GM23338 (cell line): ENCODE data around the gene PTER. TPM values are rescaled to one million over a fixed set of nuclear protein-coding genes. Genes with fewer than 3 reads are reported as not detected.

Experiments
- ATAC-seq: fragments of 200-7000 bp; cut with Tn5 transposase; 3 replicates; pipeline ENCODE4 v1.9.1; 2020
- DNase-seq: peaks from one replicate; pipeline ENCODE4 v3.0.0-alpha.2; 2015; ENCODE audit warnings: low spot score
- H2AFZ ChIP-seq: fragments of 200-600 bp; sonication (generic); 2 replicates; pipeline ENCODE4 v1.8.0; 2016; ENCODE audit warnings: antibody characterized with exemption, mild to moderate bottlenecking, moderate library complexity
- H3F3A ChIP-seq: fragments of 200-600 bp; sonication (generic); replicated peaks from 2 replicates; pipeline ENCODE4 v1.8.0; 2017; ENCODE audit warnings: antibody characterized with exemption, mixed run types, low read depth
- H3K27ac ChIP-seq: fragments of 200-600 bp; sonication (generic); 2 replicates; pipeline ENCODE4 v1.6.1; 2016; ENCODE audit warnings: low read depth
- H3K27me3 ChIP-seq: fragments of 200-600 bp; sonication (generic); 2 replicates; pipeline ENCODE4 v1.8.0; 2016; ENCODE audit warnings: mild to moderate bottlenecking, mixed run types, moderate library complexity; ENCODE audit not compliant: insufficient read depth
- H3K36me3 ChIP-seq: fragments of 200-600 bp; sonication (generic); 2 replicates; pipeline ENCODE4 v1.8.0; 2016; ENCODE audit warnings: mild to moderate bottlenecking; ENCODE audit not compliant: insufficient read depth
- H3K4me1 ChIP-seq: fragments of 200-600 bp; sonication (generic); 2 replicates; pipeline ENCODE4 v1.8.0; 2016; ENCODE audit warnings: mild to moderate bottlenecking, moderate library complexity; ENCODE audit not compliant: insufficient read depth
- H3K4me2 ChIP-seq: fragments of 200-600 bp; sonication (generic); 2 replicates; pipeline ENCODE4 v1.7.1; 2017; ENCODE audit warnings: mixed run types
- H3K4me3 ChIP-seq: fragments of 200-600 bp; sonication (generic); 2 replicates; pipeline ENCODE4 v1.6.1; 2016; ENCODE audit warnings: mixed run types
- H3K79me2 ChIP-seq: fragments of 200-600 bp; sonication (generic); replicated peaks from 2 replicates; pipeline ENCODE4 v1.8.0; 2017; ENCODE audit warnings: mild to moderate bottlenecking; ENCODE audit not compliant: insufficient read depth
- H3K9me2 ChIP-seq: fragments of 200-600 bp; sonication (generic); 2 replicates; pipeline ENCODE4 v1.8.0; 2017; ENCODE audit not compliant: insufficient read depth
- H4K20me1 ChIP-seq: fragments of 200-600 bp; sonication (generic); replicated peaks from 2 replicates; pipeline ENCODE4 v1.8.0; 2017; ENCODE audit warnings: mild to moderate bottlenecking; ENCODE audit not compliant: insufficient read depth
- H3K27ac Mint-ChIP-seq: 2 replicates; pipeline ENCODE4 v1.8.0; 2020; ENCODE audit warnings: inconsistent platforms, mild to moderate bottlenecking, moderate library complexity, mixed read lengths
- H3K27me3 Mint-ChIP-seq: 3 replicates; pipeline ENCODE4 v1.8.0; 2022; ENCODE audit warnings: low read depth, mild to moderate bottlenecking, moderate library complexity, mixed read lengths, inconsistent platforms; ENCODE audit not compliant: insufficient read depth, poor library complexity
- H3K36me3 Mint-ChIP-seq: 3 replicates; pipeline ENCODE4 v1.8.0; 2021; ENCODE audit warnings: low read depth, mild to moderate bottlenecking, inconsistent platforms, moderate library complexity, mixed read lengths
- H3K4me1 Mint-ChIP-seq: 3 replicates; pipeline ENCODE4 v1.8.0; 2020; ENCODE audit warnings: mild to moderate bottlenecking, inconsistent platforms, mixed read lengths
- H3K4me3 Mint-ChIP-seq: 3 replicates; pipeline ENCODE4 v1.8.0; 2021; ENCODE audit warnings: moderate library complexity, mild to moderate bottlenecking, inconsistent platforms, mixed read lengths
- H3K9me3 Mint-ChIP-seq: 3 replicates; pipeline ENCODE4 v1.8.0; 2020; ENCODE audit warnings: moderate library complexity, mild to moderate bottlenecking, inconsistent platforms, mixed read lengths
- CREB1 ChIP-seq: fragments of 250-450 bp; sonication (Bioruptor Pico); IDR thresholded peaks from 2 replicates; pipeline ENCODE4 v1.5.0; 2020; ENCODE audit warnings: low read depth, mild to moderate bottlenecking, moderate library complexity
- CTCF ChIP-seq, 2 experiments: fragments of 200-600 bp in 1 of 2; sonication (generic) in 1 of 2; conservative IDR thresholded peaks; 2 replicates each; pipeline versions ENCODE4 v1.5.1 to v1.6.1; 2016 to 2017; ENCODE audit warnings: antibody characterized with exemption in 2 of 2, low read depth in 2 of 2, mild to moderate bottlenecking in 2 of 2, moderate library complexity in 1 of 2
- EZH2 ChIP-seq: fragments of 200-600 bp; sonication (generic); IDR thresholded peaks from one replicate; pipeline ENCODE4 v1.8.0; 2017; ENCODE audit warnings: antibody characterized with exemption, mild to moderate bottlenecking, low read depth; ENCODE audit not compliant: unreplicated experiment
- EZH2phosphoT487 ChIP-seq: fragments of 200-600 bp; sonication (generic); IDR thresholded peaks from one replicate; pipeline ENCODE4 v1.8.1; 2018; ENCODE audit warnings: antibody characterized with exemption; ENCODE audit not compliant: unreplicated experiment
- JUNB ChIP-seq: IDR thresholded peaks from one replicate; pipeline ENCODE4 v1.6.1; 2016; ENCODE audit warnings: antibody characterized with exemption; ENCODE audit not compliant: unreplicated experiment
- NANOG ChIP-seq: IDR thresholded peaks from 2 replicates; pipeline ENCODE4 v1.6.1; 2016; ENCODE audit warnings: antibody characterized with exemption, borderline replicate concordance
- POLR2AphosphoS5 ChIP-seq: IDR thresholded peaks from 2 replicates; pipeline ENCODE4 v1.6.1; 2016; ENCODE audit warnings: antibody characterized with exemption, low read depth
- STAT1 ChIP-seq: IDR thresholded peaks from one replicate; pipeline ENCODE4 v1.6.1; 2016; ENCODE audit warnings: antibody characterized with exemption; ENCODE audit not compliant: unreplicated experiment
- ZNF114 ChIP-seq: fragments of 250-450 bp; sonication (Bioruptor Pico); IDR thresholded peaks from 2 replicates; pipeline ENCODE4 v1.5.0; 2020; ENCODE audit warnings: mild to moderate bottlenecking, moderate library complexity
- ZNF331 ChIP-seq: fragments of 250-450 bp; sonication (Bioruptor Pico); IDR thresholded peaks from 2 replicates; pipeline ENCODE4 v1.5.0; 2020; ENCODE audit warnings: low read depth, mild to moderate bottlenecking, moderate library complexity
- ZNF462 ChIP-seq: fragments of 250-450 bp; sonication (Bioruptor Pico); IDR thresholded peaks from 2 replicates; pipeline ENCODE4 v1.5.0; 2020; ENCODE audit warnings: mild to moderate bottlenecking, moderate library complexity
- polyA plus RNA-seq: library from polyadenylated mRNA; unstranded; fragments of >200 nt; fragmentation: Nextera tagmentation; extraction: Ambion mirVana; gene quantifications from 2 replicates; pipeline ENCODE4 v1.2.1, GENCODE V29; 2016
- total RNA-seq: library from RNA; depleted of rRNA; stranded (reverse); fragments of >200 nt; shearing (Covaris generic); gene quantifications from 2 replicates; pipeline ENCODE4 v1.2.3, GENCODE V29; 2014
- TF ChIP-seq, protein P1 (sequence below): IDR thresholded peaks from one replicate; pipeline ENCODE4 v1.6.1; 2018; ENCODE audit warnings: antibody characterized with exemption; ENCODE audit not compliant: unreplicated experiment
- TF ChIP-seq, protein P2 (sequence below): IDR thresholded peaks from 2 replicates; pipeline ENCODE4 v1.6.1; 2016; ENCODE audit warnings: antibody characterized with exemption

The PTER gene
- total and polyA plus RNA-seq, 2 experiments from 2014 or later = 4.8 to 4.9 TPM

DNA sequence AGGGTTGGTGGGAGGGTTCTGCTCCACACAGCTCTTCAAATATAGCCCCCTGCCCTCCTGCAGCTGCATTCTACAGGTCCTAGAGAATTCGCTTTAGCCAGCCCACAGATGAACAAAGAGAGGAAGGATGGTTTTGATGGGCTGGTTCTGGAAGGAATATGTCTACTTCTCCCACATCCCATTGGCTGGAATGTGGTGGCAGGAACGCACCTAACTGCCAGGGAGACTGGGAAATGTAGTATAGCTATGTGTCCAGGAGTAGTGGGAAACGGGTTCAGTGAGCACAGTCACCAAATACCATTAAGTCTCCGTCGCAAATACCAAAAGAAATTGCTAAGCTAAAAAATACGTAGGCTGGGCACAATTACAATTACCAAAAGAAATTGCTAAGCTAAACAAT, 7.3 kb upstream of the PTER start:
- H3K4me1 ChIP-seq = no peaks in the 10 kb centered on the region
- H3F3A ChIP-seq = no peaks in the 10 kb centered on the region
- Mint-ChIP-seq H3K27ac (no peak overlapping the region), H3K27me3 (peaks cover 8% of the 10 kb centered on the region), H3K36me3 (peaks cover 9% of the 10 kb centered on the region; the same call in 2 of the 3 replicates), H3K4me1 (peaks cover 3% of the 10 kb centered on the region; the same call in 1 of the 3 replicates), H3K9me3 (peaks cover 13% of the 10 kb centered on the region), H3K4me3 (no peak overlapping the region)
- no peak overlapping the region for H3K27ac ChIP-seq
- no peaks in the 10 kb centered on the region for H3K27me3 ChIP-seq
- no peak overlapping the region for H3K4me2 ChIP-seq
- H3K36me3 ChIP-seq = no peaks in the 10 kb centered on the region; the same call in 1 of the 2 replicates
- no peaks in the 10 kb centered on the region; the same call in 1 of the 2 replicates for H4K20me1 ChIP-seq
- H3K79me2 ChIP-seq = no peaks in the 10 kb centered on the region
- DNase-seq = peak; percentile 12
- H2AFZ ChIP-seq = 0 out of 2 replicates have a peak overlapping the region, but pooled peaks have one; percentile 28
- H3K9me2 ChIP-seq = 0 out of 2 replicates have a peak, but pooled peaks cover 4% of the 10 kb centered on the region
- no peak overlapping the region for H3K4me3 ChIP-seq
- TF ChIP-seq NANOG (no peak), EZH2phosphoT487 (no peak), STAT1 (no peak), EZH2 (no peak), JUNB (no peak), CTCF (conservative IDR thresholded peaks at IDR 0.05; ENCODE audit: low read depth in 2 of 2) (no peak), ZNF114 (no peak), CREB1 (no peak), ZNF462 (CRISPR knock-in tag) (no peak), POLR2AphosphoS5 (no peak), ZNF331 (CRISPR knock-in tag) (no peak)
- TF ChIP-seq, protein P1, sequence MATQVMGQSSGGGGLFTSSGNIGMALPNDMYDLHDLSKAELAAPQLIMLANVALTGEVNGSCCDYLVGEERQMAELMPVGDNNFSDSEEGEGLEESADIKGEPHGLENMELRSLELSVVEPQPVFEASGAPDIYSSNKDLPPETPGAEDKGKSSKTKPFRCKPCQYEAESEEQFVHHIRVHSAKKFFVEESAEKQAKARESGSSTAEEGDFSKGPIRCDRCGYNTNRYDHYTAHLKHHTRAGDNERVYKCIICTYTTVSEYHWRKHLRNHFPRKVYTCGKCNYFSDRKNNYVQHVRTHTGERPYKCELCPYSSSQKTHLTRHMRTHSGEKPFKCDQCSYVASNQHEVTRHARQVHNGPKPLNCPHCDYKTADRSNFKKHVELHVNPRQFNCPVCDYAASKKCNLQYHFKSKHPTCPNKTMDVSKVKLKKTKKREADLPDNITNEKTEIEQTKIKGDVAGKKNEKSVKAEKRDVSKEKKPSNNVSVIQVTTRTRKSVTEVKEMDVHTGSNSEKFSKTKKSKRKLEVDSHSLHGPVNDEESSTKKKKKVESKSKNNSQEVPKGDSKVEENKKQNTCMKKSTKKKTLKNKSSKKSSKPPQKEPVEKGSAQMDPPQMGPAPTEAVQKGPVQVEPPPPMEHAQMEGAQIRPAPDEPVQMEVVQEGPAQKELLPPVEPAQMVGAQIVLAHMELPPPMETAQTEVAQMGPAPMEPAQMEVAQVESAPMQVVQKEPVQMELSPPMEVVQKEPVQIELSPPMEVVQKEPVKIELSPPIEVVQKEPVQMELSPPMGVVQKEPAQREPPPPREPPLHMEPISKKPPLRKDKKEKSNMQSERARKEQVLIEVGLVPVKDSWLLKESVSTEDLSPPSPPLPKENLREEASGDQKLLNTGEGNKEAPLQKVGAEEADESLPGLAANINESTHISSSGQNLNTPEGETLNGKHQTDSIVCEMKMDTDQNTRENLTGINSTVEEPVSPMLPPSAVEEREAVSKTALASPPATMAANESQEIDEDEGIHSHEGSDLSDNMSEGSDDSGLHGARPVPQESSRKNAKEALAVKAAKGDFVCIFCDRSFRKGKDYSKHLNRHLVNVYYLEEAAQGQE = no peak
- TF ChIP-seq, protein P2, sequence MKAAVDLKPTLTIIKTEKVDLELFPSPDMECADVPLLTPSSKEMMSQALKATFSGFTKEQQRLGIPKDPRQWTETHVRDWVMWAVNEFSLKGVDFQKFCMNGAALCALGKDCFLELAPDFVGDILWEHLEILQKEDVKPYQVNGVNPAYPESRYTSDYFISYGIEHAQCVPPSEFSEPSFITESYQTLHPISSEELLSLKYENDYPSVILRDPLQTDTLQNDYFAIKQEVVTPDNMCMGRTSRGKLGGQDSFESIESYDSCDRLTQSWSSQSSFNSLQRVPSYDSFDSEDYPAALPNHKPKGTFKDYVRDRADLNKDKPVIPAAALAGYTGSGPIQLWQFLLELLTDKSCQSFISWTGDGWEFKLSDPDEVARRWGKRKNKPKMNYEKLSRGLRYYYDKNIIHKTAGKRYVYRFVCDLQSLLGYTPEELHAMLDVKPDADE = no peak
- ATAC-seq = no peak
